ENCODE results near the gene TEDC1.
"Not testable (repeated sequence)": the region's sequence is repeated elsewhere in the genome, so short reads cannot be mapped to it uniquely, and the experiment has no call there.

Gene TEDC1

GRCh38 chr14:105545676-105546075, 54.6 kb downstream of the TEDC1 start:
- not testable (repeated sequence) for FAIRE-seq

DNA sequence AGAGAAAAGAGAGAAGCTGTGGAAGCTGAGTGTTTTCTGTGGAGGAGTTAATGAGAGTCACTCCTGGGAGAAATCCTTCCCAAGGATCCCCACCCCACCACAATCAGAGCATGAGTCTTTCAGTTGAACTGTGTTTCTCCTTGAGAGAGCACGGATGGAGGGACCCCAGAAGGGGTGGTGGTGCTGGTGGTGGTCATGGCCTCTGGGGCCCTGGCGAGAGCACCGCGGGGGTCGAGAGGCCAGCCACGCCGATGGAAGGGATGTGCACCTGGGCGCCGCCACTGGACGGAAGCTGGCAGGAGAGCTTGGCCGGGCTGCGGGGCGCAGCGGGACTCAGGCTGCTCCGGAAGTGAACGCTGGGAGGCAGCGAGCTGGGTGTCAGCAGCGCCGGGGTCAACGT, 55.4 kb downstream of the TEDC1 start:
- FAIRE-seq, result not testable (repeated sequence)

DNA sequence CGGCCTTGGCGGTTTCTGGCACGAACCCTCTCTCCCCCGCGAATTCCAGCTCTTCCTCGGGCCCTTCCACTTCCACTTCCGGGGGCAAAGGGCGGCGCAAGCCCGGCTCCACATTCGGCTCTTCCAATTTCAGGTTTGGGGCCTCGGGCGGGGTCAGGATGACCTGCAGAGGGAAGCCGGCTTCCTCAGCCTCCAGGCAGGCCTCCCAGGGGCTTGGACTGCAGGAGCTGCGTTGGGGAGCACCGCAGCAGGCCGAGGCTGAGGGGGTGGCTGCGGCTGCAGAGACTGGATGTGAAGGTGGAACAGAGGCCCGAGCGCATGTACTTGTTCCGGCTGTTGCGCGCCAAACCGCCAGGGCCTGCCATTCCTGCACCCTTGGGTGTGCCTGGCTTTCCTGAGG, 56.0 kb downstream of the TEDC1 start:
- FAIRE-seq, result not testable (repeated sequence)

DNA sequence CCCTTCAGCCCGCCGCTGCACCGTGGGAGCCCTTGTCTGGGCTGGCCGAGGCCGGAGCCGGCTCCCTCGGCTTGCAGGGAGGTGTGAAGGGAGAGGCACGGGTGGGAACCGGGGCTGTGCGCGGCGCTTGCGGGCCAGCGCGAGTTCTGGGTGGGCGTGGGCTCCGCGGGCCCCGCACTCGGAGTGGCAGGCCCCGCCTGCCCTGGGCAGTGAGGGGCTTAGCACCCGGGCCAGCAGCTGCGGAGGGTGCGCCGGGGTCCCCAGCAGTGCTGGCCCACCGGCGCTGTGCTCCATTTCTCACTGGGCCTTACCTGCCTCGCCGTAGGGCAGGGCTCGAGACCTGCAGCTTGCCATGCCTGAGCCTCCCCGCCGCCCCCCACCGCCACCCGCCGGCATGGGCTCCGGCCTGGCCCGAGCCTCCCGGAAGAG, 56.7 kb downstream of the TEDC1 start:
- no peak for FAIRE-seq

Measured in colon (tissue), 2 donors.